Panc1 (cell line): ENCODE results near the gene FAM193A.

Experiments
- CTCF ChIP-seq: fragments of 450-650 bp; IDR thresholded peaks from 2 replicates; pipeline ENCODE4 v1.5.1; 2017; ENCODE audit warnings: mild to moderate bottlenecking
- POLR2AphosphoS5 ChIP-seq: IDR thresholded peaks from 2 replicates; pipeline ENCODE4 v1.6.1; 2012; ENCODE audit warnings: mild to moderate bottlenecking, low read depth, low read length, moderate library complexity

- TF ChIP-seq POLR2AphosphoS5 (no peak), CTCF (no peak)
These were observed 208.3 kb downstream of the FAM193A start for GRCh38 chr4:2744576-2745270.
